ENCODE data around the gene ACTR10. TPM values are rescaled to one million over a fixed set of nuclear protein-coding genes. Genes with fewer than 3 reads are reported as not detected.

ACTR10 gene
- total and polyA plus RNA-seq, 9 of the 15 experiments (the other 6 are each of a cell fraction or from before 2014, with no cell fraction given), result 22.0 to 66.1 (median 34.1) TPM

DNA sequence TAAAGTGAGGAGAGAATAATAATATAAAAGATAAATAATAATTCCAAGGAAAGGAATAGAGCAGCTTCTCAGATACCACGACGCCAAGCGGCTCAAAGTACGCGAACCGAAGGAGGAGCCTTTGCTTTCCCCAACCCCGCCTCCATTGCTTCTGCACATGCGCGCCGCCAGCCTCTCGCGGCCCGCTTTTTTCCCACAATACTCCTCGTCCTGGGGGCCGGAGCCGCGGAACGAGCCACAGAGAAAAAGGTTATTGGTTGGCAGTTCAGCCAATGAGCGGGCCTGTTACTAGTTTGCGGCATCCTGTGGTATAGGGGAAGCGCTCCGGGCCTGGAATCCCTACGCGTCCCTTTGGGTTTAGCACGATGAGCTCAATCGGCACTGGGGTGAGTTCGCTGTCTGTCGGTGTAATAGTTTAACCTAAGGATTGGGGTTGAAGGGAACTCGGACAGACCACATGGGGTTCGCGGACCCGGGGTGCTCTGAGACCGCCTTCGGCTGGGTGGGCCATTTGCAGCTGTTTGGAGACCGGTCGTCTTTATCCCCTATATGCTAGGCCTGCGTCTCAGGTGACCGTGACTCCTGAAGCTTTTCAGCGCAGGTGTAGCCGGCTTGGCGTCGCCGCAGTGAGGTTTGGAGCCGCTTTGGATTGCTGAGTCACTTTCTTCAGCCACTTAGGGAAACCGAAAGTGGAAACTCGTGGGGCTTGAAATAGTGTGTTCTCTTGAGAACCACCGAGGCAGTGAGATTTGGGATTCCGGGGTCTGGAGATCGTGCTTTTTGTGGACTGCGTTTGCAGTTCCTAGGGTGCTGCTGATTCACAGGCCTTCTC is 44.8 kb downstream of the ACTR10 start, which contains the start of gene PSMA3 (continued):
- TF ChIP-seq, protein P1, sequence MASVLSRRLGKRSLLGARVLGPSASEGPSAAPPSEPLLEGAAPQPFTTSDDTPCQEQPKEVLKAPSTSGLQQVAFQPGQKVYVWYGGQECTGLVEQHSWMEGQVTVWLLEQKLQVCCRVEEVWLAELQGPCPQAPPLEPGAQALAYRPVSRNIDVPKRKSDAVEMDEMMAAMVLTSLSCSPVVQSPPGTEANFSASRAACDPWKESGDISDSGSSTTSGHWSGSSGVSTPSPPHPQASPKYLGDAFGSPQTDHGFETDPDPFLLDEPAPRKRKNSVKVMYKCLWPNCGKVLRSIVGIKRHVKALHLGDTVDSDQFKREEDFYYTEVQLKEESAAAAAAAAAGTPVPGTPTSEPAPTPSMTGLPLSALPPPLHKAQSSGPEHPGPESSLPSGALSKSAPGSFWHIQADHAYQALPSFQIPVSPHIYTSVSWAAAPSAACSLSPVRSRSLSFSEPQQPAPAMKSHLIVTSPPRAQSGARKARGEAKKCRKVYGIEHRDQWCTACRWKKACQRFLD (CRISPR knock-in tag; IDR thresholded peaks at IDR 0.05), result no peak
- TF ChIP-seq, protein P2, sequence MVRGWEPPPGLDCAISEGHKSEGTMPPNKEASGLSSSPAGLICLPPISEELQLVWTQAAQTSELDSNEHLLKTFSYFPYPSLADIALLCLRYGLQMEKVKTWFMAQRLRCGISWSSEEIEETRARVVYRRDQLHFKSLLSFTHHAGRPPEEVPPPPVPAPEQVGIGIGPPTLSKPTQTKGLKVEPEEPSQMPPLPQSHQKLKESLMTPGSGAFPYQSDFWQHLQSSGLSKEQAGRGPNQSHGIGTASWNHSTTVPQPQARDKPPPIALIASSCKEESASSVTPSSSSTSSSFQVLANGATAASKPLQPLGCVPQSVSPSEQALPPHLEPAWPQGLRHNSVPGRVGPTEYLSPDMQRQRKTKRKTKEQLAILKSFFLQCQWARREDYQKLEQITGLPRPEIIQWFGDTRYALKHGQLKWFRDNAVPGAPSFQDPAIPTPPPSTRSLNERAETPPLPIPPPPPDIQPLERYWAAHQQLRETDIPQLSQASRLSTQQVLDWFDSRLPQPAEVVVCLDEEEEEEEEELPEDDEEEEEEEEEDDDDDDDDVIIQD (CRISPR knock-in tag; IDR thresholded peaks at IDR 0.05), result no peak
- TF ChIP-seq NFATC3 (IDR thresholded peaks at IDR 0.05) (no peak), ZNF121 (CRISPR knock-in tag; conservative IDR thresholded peaks at IDR 0.05) (no peak), BCOR (IDR thresholded peaks at IDR 0.05) (no peak; the same call in 1 of the 2 replicates), KLF1 (tag; IDR thresholded peaks at IDR 0.05) (no peak), ZNF174 (CRISPR knock-in tag; IDR thresholded peaks at IDR 0.05) (no peak), PRPF4 (IDR thresholded peaks at IDR 0.05; ENCODE audit: insufficient read depth, low read depth, low read length, poor library complexity, severe bottlenecking) (no peak), GTF2F1 (IDR thresholded peaks at IDR 0.05; ENCODE audit: low read depth, low read length) (peak; percentile 59; the same call in 1 of the 2 replicates), NCOA2 (IDR thresholded peaks at IDR 0.05; ENCODE audit: partially characterized antibody in 2 of 2) (no peak), RBFOX2 (IDR thresholded peaks at IDR 0.05; ENCODE audit: low read depth, low read length) (peak; percentile 90), ATF7 (IDR thresholded peaks at IDR 0.05) (peak; percentile 60; the same call in 1 of the 2 replicates), ELF4 (CRISPR knock-in tag; IDR thresholded peaks at IDR 0.05) (no peak)
- TF ChIP-seq, protein P3, sequence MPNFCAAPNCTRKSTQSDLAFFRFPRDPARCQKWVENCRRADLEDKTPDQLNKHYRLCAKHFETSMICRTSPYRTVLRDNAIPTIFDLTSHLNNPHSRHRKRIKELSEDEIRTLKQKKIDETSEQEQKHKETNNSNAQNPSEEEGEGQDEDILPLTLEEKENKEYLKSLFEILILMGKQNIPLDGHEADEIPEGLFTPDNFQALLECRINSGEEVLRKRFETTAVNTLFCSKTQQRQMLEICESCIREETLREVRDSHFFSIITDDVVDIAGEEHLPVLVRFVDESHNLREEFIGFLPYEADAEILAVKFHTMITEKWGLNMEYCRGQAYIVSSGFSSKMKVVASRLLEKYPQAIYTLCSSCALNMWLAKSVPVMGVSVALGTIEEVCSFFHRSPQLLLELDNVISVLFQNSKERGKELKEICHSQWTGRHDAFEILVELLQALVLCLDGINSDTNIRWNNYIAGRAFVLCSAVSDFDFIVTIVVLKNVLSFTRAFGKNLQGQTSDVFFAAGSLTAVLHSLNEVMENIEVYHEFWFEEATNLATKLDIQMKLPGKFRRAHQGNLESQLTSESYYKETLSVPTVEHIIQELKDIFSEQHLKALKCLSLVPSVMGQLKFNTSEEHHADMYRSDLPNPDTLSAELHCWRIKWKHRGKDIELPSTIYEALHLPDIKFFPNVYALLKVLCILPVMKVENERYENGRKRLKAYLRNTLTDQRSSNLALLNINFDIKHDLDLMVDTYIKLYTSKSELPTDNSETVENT (CRISPR knock-in tag; IDR thresholded peaks at IDR 0.05), result no peak
- TF ChIP-seq, protein P4, sequence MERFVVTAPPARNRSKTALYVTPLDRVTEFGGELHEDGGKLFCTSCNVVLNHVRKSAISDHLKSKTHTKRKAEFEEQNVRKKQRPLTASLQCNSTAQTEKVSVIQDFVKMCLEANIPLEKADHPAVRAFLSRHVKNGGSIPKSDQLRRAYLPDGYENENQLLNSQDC (CRISPR knock-in tag; IDR thresholded peaks at IDR 0.05), result no peak
- TF ChIP-seq, protein P5, sequence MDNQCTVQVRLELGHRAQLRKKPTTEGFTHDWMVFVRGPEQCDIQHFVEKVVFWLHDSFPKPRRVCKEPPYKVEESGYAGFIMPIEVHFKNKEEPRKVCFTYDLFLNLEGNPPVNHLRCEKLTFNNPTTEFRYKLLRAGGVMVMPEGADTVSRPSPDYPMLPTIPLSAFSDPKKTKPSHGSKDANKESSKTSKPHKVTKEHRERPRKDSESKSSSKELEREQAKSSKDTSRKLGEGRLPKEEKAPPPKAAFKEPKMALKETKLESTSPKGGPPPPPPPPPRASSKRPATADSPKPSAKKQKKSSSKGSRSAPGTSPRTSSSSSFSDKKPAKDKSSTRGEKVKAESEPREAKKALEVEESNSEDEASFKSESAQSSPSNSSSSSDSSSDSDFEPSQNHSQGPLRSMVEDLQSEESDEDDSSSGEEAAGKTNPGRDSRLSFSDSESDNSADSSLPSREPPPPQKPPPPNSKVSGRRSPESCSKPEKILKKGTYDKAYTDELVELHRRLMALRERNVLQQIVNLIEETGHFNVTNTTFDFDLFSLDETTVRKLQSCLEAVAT (IDR thresholded peaks at IDR 0.05), result peak in 1 of 2 experiments; percentile 43; a peak in 1 of 4 replicates
- TF ChIP-seq, protein P6, sequence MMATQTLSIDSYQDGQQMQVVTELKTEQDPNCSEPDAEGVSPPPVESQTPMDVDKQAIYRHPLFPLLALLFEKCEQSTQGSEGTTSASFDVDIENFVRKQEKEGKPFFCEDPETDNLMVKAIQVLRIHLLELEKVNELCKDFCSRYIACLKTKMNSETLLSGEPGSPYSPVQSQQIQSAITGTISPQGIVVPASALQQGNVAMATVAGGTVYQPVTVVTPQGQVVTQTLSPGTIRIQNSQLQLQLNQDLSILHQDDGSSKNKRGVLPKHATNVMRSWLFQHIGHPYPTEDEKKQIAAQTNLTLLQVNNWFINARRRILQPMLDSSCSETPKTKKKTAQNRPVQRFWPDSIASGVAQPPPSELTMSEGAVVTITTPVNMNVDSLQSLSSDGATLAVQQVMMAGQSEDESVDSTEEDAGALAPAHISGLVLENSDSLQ (IDR thresholded peaks at IDR 0.05), result no peak
- TF ChIP-seq, protein P7, sequence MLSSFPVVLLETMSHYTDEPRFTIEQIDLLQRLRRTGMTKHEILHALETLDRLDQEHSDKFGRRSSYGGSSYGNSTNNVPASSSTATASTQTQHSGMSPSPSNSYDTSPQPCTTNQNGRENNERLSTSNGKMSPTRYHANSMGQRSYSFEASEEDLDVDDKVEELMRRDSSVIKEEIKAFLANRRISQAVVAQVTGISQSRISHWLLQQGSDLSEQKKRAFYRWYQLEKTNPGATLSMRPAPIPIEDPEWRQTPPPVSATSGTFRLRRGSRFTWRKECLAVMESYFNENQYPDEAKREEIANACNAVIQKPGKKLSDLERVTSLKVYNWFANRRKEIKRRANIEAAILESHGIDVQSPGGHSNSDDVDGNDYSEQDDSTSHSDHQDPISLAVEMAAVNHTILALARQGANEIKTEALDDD (IDR thresholded peaks at IDR 0.05), result no peak
